NB4 (cell line): ENCODE data around the gene BPIFA3.

ENCODE experiments used
- POLR2A ChIP-seq: IDR thresholded peaks from 2 replicates; pipeline ENCODE4 v1.6.1; 2011; ENCODE audit warnings: mild to moderate bottlenecking; ENCODE audit not compliant: insufficient read length; ENCODE audit errors: extremely low read depth
- TF ChIP-seq, protein P1 (sequence below): IDR thresholded peaks from one replicate; pipeline ENCODE4 v1.5.1; 2012; ENCODE audit warnings: low read depth, low read length

DNA sequence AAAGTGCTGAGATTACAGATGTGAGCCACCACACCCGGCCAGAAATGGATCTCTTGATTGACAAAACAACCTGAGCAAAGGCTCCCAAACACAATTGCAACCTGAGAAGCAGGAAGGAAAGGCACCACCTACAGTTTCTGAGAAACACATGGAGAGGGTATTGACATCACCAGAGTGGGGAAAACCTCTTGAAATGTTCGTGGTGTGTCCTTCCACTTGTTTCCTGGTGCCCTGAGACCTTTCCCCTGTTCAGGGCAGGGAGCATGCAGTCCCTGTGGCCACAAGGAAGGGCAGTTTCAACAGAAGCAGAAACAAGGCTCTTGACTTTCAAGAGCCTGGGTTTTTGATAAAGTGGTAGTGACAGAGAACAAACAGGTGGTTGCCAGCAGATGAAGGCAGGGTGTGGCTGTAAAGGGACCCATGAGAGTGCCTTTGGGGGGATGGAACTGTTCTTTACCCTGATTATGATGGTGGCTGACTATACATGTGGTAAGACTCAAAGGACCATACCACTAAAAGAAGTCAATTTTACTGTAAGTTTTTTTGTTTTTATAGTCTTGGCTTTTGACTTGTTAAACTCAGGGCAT is 15.4 kb downstream of the BPIFA3 start:
- TF ChIP-seq POLR2A = no peak
- TF ChIP-seq, protein P1, sequence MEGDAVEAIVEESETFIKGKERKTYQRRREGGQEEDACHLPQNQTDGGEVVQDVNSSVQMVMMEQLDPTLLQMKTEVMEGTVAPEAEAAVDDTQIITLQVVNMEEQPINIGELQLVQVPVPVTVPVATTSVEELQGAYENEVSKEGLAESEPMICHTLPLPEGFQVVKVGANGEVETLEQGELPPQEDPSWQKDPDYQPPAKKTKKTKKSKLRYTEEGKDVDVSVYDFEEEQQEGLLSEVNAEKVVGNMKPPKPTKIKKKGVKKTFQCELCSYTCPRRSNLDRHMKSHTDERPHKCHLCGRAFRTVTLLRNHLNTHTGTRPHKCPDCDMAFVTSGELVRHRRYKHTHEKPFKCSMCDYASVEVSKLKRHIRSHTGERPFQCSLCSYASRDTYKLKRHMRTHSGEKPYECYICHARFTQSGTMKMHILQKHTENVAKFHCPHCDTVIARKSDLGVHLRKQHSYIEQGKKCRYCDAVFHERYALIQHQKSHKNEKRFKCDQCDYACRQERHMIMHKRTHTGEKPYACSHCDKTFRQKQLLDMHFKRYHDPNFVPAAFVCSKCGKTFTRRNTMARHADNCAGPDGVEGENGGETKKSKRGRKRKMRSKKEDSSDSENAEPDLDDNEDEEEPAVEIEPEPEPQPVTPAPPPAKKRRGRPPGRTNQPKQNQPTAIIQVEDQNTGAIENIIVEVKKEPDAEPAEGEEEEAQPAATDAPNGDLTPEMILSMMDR = no peak
